Transverse colon (tissue), 4 donors: ENCODE data around the gene OXCT2.

Experiments used
- CTCF ChIP-seq, 5 experiments: fragments of 200-600 bp in 3 of 5; fragments of 450-650 bp in 2 of 5; sonication (generic) in 3 of 5; IDR thresholded peaks; 1 replicate in 2 of 5; 2 replicates in 3 of 5; pipeline ENCODE4 v1.5.1; 2016 to 2017; ENCODE audit warnings: antibody characterized with exemption in 5 of 5, inconsistent platforms in 3 of 5, mild to moderate bottlenecking in 2 of 5, moderate library complexity in 1 of 5
- EP300 ChIP-seq: sonication (generic); formaldehyde crosslinking; IDR thresholded peaks from one replicate; pipeline ENCODE4 v1.6.1; 2017; ENCODE audit warnings: antibody characterized with exemption, low read depth
- POLR2A ChIP-seq: fragments of 450-650 bp; IDR thresholded peaks from one replicate; pipeline ENCODE4 v1.6.1; 2016; ENCODE audit warnings: antibody characterized with exemption, mild to moderate bottlenecking, moderate library complexity
- POLR2AphosphoS5 ChIP-seq, 3 donors: sonication (generic); formaldehyde crosslinking; IDR thresholded peaks; one replicate each; pipeline ENCODE4 v1.6.1; 2016; ENCODE audit warnings: antibody characterized with exemption in 3 of 3

- no peak for TF ChIP-seq EP300
- no peak for TF ChIP-seq POLR2A
- TF ChIP-seq CTCF (IDR thresholded peaks at IDR 0.05), result no peak
- TF ChIP-seq POLR2AphosphoS5 (IDR thresholded peaks at IDR 0.05), result no peak
Observed at GRCh38 chr1:39757501-39757900, 13.6 kb downstream of the OXCT2 start.
